GM18499 (cell line): ENCODE results near the gene CFAP157.

Experiments
- ATAC-seq: cut with Tn5 transposase; IDR thresholded peaks from one replicate; pipeline ENCODE4 v1.9.1; 2021; ENCODE audit warnings: moderate number of reproducible peaks; ENCODE audit not compliant: insufficient read depth, unreplicated experiment

Gene CFAP157

GRCh38 chr9:127690735-127691134 is 16.1 kb upstream of the CFAP157 start:
- no peak for ATAC-seq

- no peak for ATAC-seq
These were observed 14.7 kb upstream of the CFAP157 start for GRCh38 chr9:127692071-127692470.

GRCh38 chr9:127693143-127693542 is 13.6 kb upstream of the CFAP157 start:
- no peak for ATAC-seq

DNA sequence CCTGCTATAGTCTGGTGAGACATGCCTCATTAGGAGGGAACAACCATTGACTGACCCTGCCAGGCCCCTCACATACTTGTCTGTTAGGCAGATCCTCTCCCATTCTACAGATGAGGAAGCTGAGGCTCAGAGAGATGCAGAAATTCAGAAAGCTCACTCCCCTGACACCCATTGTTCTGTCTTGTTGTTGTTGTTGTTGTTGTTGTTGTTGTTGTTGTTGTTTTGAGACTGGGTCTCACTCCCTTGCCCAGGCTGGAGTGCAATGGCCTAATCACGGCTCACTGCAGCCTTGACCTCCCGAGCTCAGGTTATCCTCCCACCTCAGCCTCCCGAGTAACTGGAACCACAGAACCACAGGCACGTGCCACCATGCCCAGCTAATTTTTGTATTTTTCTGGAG is 13.1 kb upstream of the CFAP157 start:
- ATAC-seq = no peak

DNA sequence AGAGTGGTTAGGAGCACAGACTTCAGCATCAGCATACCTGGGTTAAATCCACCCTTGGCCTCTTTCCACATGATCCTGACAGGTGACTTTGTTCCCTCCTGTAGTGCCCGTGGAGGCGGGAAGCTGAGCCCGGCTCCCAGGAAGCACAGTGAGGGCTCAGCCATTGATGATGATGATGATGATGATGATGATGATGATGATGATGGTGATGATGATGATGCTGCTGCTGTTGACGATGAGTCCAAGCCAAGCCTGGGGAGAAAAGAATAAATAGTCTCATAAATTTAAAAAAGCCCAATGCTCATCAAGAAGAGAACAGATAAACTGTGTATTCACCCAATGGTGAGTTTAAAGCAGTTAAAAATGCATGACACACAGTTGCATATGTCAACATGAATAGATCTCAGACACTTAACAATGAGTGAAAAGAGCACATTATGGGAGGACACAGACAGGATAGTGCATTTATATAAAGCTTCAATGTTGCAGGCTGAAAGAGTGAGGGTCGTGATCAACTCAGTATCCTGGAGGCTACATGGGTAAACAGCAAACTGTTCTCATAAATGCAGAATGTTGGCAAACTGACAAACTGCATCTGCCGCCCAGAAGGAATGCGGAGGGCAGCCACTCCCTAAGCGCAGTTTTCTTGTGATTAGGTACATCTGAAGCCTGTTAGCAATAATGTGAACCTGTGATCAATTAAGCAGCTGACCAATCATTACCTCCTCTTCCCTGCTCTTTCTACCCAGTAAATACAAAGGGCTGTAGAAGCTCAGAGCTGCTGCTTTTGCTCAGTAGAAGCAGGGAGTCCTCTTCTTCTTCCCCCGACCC is 11.7 kb upstream of the CFAP157 start:
- no peak for ATAC-seq

DNA sequence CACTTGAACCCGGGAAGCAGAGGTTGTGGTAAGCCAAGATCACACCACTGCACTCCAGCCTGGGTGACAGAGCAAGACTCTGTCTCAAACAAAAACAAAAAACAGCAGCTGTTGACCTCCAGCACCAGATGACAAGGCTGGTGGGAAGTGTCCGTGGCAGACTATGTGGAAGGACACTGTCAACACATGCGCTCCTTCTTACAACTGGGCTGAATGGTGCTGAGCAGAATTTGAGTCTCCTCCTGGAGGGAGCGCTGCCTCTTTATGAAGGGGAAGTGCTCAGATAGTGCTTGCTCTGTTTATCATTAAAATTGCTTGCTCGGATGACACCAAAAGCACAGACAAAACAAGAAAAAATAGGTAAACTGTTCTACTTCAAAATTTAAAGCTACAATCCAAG is 9.2 kb upstream of the CFAP157 start:
- ATAC-seq = no peak

DNA sequence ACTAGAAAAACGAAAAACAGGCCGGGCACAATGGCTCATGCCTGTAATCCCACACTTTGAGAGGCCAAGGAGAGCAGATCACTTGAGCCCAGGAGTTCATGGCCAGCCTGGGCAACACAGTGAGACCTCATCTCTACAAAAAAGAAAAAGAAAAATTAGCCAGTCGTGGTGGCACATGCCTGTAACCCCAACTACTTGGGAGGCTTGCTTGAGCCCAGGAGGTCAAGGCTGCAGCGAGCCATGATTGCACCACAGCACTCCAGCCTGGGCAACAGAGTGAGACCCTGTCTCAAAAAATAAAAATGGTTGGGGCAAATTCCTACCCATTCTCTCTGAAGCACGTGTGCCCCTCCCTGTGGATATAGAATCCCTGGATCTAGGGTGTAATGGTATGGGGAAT is 8.4 kb upstream of the CFAP157 start:
- no peak for ATAC-seq

GRCh38 chr9:127698985-127699670 is 7.7 kb upstream of the CFAP157 start:
- no peak for ATAC-seq

DNA sequence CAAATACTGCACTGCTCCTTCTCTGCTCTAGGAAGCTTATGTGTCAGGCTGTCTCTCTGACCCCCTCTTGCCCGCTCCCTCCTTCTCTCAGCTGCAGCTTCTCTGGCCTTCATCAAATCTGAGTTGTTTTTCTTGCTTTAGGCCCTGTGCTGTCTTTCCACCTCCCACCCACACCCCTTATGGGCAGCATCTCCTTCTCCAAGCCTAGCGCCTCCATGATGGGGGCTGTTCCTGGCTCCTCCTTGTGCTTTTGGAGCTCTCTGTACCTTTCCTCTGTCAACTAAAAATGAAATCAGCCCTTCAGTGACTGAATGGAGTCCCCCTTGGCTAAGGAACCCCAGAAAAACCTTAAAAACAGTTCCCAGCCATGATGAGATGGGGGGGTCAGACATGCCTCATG is 6.6 kb upstream of the CFAP157 start:
- ATAC-seq = no peak

GRCh38 chr9:127700594-127701255 is 6.1 kb upstream of the CFAP157 start:
- no peak for ATAC-seq

DNA sequence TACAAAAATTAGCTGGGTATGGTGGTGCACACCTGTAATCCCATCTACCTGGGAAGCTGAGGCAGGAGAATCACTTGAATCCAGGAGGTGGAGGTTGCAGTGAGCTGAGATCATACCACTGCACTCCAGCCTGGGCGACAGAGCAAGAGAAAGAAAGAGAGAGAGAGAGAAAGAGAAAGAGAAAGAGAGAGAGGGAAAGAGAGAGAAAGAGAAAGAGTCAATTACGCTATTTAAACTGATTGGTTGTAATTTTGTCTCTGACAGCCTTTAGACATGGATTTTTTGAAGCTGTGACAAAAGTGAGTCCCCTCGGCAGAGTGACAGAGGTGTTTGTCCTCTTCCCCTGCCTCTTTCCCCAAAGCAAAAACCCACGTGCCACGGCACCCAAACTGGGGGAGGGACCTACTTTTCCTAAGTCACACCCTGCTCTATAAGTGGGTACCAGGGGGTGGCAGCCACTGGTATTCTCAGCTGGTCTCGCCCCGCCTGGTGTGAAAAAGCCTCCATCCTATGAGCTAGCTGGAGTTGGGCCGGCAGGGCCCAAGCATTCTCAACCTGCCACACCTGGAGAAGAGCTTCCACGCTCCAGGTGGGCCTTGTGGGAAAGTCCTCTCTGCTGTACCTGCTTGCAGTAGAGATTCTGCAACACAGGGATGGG is 3.4 kb upstream of the CFAP157 start:
- ATAC-seq = no peak

DNA sequence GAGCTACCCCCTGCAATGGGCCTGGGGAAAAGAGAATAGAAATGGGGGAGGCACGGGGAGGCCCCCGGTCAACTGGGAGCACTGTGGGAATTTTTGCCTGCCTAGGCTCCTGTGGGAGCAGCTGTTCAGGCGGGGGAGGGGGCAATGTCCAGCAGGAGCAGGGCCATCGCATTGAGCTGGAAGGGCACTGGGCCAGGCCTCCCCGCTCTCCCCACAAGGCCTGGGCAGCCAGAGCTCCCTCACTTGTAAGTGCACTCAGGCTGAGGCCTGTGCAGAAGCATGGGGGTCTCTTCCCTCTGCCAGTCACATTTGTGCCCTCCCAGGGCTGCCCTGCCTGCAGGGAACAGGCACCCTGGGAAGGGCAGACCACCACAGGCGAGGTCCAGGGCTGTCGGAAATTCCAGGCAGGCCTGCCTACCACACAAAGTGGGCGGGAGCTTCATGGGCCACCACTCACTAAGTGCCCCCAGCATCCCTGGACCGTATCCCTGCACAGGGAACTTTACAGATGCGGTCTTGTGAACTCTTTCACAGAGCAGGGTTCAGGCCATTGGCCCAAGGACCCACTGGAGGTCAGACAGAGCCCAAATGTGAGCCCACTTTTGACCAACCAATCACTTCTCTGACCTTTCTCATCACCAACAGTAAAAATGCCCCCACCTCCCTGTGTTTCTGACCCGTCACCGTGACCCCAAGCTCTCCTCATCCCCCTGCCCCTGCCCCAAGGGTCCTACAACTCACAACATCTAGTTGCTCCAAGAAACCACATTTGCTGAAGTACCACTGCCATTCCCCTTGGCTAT is 1.0 kb upstream of the CFAP157 start:
- no peak for ATAC-seq

- ATAC-seq = no peak
These were observed 978 bp downstream of the CFAP157 start for GRCh38 chr9:127707766-127708165.

GRCh38 chr9:127708952-127709587 is 2.3 kb downstream of the CFAP157 start:
- ATAC-seq = no peak

- ATAC-seq = no peak
These were observed 3.5 kb downstream of the CFAP157 start for GRCh38 chr9:127710204-127710783.

- no peak for ATAC-seq
These were observed 4.5 kb downstream of the CFAP157 start for GRCh38 chr9:127711226-127711701.

DNA sequence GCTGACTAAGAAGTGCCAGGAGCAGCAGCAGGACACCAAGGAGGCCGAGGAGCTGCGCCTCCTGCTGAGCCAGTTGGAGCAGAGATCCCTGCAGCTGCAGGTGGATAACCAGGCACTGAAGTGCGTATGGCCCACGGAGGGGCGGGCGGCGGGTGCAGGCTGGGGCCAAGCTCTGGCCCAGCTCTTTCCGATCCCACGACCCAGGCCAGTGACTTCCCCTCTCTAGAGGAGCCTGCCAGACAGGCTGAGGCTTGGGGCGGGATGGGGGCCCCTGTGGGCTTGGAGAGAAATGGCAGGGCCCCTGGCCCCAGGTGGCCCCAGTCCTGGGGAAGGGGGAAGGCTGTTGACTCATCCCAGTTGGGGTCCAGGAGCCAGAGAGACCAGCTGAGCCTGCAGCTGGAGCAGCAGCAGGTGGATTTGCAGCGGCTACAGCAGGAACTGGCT is 5.1 kb downstream of the CFAP157 start:
- no peak for ATAC-seq

GRCh38 chr9:127712371-127712770 is 5.6 kb downstream of the CFAP157 start:
- no peak for ATAC-seq

GRCh38 chr9:127712867-127713266 is 6.1 kb downstream of the CFAP157 start:
- ATAC-seq = no peak
